MM.1S (cell line): ENCODE measurements around the gene MTHFD1L.

Experiments
- EZH2 ChIP-seq: fragments of 300-600 bp; sonication (generic); optimal IDR thresholded peaks from 2 replicates; pipeline ENCODE3; 2017; ENCODE audit warnings: low read depth, mild to moderate bottlenecking, antibody characterized with exemption, low read length, mixed read lengths
- EZH2phosphoT487 ChIP-seq: fragments of 300-600 bp; sonication (generic); IDR thresholded peaks from 2 replicates; pipeline ENCODE4 v1.6.1; 2018; ENCODE audit warnings: antibody characterized with exemption, low read length
- TF ChIP-seq, protein P1 (sequence below): fragments of 300-600 bp; sonication (generic); IDR thresholded peaks from 2 replicates; pipeline ENCODE4 v1.5.1; 2016; ENCODE audit warnings: antibody characterized with exemption, low read length, mixed read lengths

DNA sequence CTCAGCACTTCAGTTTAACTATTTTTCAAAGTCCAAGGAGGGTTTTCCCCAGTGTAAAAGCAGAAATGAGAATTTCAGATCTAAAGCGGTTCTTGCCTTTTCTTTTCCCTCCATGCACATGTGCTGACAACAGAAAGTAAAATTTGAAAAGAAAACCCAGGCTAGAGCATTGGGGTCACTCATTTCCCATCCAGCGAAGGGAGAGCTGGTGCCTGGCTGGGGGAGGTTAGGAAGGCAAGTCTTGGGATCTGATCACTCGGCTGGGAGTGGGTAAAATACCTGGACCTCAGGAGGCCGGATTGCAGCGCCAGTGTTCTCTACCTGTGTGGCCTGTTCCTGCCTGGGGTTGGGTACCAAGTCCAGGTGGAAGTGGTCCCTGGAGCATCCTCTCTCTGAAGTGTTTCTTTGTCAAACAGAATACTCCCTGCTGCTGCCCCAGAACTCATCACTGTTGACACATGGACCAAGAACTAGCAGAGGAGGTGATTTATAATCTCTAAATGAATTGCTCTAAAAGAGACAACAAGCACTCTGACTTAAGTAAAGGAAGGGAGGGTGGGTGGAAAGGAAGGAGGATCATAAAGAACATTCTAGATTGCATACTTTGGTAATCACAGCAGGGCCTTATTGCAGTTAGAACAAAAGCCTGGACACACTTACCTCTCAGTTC is 136.0 kb downstream of the MTHFD1L start:
- TF ChIP-seq, protein P1, sequence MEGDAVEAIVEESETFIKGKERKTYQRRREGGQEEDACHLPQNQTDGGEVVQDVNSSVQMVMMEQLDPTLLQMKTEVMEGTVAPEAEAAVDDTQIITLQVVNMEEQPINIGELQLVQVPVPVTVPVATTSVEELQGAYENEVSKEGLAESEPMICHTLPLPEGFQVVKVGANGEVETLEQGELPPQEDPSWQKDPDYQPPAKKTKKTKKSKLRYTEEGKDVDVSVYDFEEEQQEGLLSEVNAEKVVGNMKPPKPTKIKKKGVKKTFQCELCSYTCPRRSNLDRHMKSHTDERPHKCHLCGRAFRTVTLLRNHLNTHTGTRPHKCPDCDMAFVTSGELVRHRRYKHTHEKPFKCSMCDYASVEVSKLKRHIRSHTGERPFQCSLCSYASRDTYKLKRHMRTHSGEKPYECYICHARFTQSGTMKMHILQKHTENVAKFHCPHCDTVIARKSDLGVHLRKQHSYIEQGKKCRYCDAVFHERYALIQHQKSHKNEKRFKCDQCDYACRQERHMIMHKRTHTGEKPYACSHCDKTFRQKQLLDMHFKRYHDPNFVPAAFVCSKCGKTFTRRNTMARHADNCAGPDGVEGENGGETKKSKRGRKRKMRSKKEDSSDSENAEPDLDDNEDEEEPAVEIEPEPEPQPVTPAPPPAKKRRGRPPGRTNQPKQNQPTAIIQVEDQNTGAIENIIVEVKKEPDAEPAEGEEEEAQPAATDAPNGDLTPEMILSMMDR: no peak
- no peak for TF ChIP-seq EZH2
- TF ChIP-seq EZH2phosphoT487: no peak
